ENCODE results near the gene EIF2S2.

GRCh38 chr20:34060970-34061369 is 51.1 kb downstream of the EIF2S2 start:
- TF ChIP-seq CTCF (IDR thresholded peaks at IDR 0.05; ENCODE audit: poor library complexity) (no peak), EZH2 (IDR thresholded peaks at IDR 0.05; ENCODE audit: borderline replicate concordance) (no peak)
